ENCODE data around the gene PTTG2. TPM values are rescaled to one million over a fixed set of nuclear protein-coding genes. Genes with fewer than 3 reads are reported as not detected.
A peak's percentile ranks its signal among the peaks of the same experiment; 100 is the strongest.

Gene PTTG2
- total RNA-seq, 1 donor from 2014 or later = 0.84 TPM

DNA sequence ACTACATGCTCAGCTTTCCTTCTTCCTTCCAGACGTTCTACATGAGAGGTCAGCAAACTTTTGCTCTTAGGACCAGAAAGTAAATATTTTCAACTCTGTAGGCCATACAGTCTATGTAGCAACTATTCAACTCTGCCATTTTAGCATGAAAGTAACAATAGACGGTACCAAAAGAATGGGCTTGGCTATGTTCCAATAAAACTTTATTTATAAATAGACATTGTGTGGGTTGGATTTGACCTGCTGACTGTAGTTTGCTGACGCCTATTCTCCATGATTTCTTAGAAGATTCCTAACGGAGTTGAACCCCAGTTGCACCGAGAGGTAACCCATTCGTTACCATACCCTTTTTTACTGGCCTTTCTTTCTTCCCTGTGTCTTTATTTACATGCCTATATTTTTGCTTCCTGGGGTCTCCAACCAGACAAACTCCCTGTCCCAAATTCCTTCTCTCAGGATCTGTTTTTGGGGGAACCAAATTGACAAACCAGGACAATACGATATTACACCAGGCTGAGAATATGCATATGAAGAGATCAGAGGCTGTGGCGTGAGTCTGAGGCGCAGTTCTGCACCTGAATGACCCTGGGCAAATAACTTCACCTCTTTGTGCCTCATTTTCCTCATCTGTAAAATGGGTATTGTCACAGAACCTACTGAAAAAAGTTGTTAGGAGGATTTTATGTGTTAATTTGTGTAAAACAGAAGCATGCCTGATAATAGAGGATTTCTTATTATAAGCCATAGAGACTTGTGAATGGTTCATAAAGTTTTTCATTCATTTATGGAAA is 10.4 kb upstream of the PTTG2 start:
- no peak for ATAC-seq
- intact Hi-C loops (cut with DNase I) = no loop called here
- H3K9me3 ChIP-seq = no peaks in the 10 kb centered on the region
- no peaks in the 10 kb centered on the region for H3K27me3 ChIP-seq
- H3K4me1 ChIP-seq = no peaks in the 10 kb centered on the region
- no peak for TF ChIP-seq CTCF (IDR thresholded peaks at IDR 0.05)
- H3K4me3 ChIP-seq = no peak overlapping the region
- H3K36me3 ChIP-seq = no peaks in the 10 kb centered on the region
- H3K27ac ChIP-seq = no peak overlapping the region
- no peak for DNase-seq

- Histone ChIP-seq H3K4me3 (no peak overlapping the region), H3K4me1 (no peaks in the 10 kb centered on the region), H3K27ac (no peak overlapping the region), H3K27me3 (no peaks in the 10 kb centered on the region), H3K9me3 (no peaks in the 10 kb centered on the region), H3K36me3 (no peaks in the 10 kb centered on the region)
- no peak for TF ChIP-seq CTCF (IDR thresholded peaks at IDR 0.05)
- ATAC-seq (peak; percentile 75), DNase-seq (no peak)
- intact Hi-C loops (cut with DNase I) = no loop called here
Measured at GRCh38 chr4:37951461-37952352, 8.5 kb upstream of the PTTG2 start.

DNA sequence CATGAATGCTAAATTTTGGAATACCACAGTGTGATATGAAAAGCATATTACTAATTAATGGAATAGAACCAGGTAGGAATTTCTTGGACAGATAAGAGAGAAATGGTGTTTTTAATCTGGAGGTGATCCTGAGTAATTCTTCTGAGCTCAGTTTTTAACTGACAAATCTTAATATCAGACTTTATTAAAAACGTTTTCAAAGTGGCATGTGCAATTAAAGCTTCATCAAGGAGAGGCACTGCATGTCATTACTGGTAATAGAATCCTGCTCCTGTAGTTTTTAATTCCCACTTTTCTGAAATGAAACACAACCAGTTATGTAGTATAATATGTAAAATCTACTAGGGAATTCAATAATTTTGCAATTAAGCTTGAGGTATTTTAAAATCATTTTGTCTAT is 7.0 kb upstream of the PTTG2 start:
- intact Hi-C loops (cut with DNase I) = no loop called here
- Histone ChIP-seq H3K36me3 (no peaks in the 10 kb centered on the region), H3K9me3 (no peaks in the 10 kb centered on the region), H3K27ac (no peak overlapping the region), H3K4me3 (no peak overlapping the region), H3K4me1 (no peaks in the 10 kb centered on the region), H3K27me3 (no peaks in the 10 kb centered on the region)
- TF ChIP-seq CTCF (IDR thresholded peaks at IDR 0.05) = no peak
- ATAC-seq = no peak
- DNase-seq = no peak

GRCh38 chr4:37953620-37954293 is 6.4 kb upstream of the PTTG2 start:
- TF ChIP-seq CTCF (IDR thresholded peaks at IDR 0.05) = no peak
- ATAC-seq (no peak), DNase-seq (no peak)
- Histone ChIP-seq H3K4me3 (no peak overlapping the region), H3K9me3 (no peaks in the 10 kb centered on the region), H3K4me1 (no peaks in the 10 kb centered on the region), H3K36me3 (no peaks in the 10 kb centered on the region), H3K27me3 (no peaks in the 10 kb centered on the region), H3K27ac (no peak overlapping the region)
- intact Hi-C loops (cut with DNase I) = no loop called here

DNA sequence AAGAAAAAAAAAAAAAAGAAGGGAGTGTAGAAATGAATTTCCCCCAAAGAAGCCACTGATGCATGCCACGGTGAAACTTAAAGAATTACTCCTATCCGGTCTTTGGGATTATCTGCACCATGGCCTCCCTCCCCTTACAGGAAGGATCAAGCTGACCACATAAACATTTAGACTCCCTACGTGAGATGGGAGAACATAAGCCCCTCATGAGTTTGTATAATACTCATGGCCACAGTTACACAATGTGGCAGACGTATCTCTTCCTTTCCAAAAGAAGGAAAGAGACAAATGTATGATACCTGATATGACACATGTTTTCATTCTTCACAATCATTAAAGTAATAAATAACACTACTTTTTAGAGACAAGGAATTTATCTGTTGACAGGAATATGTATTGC is 3.3 kb upstream of the PTTG2 start:
- Histone ChIP-seq H3K9me3 (no peaks in the 10 kb centered on the region), H3K36me3 (no peaks in the 10 kb centered on the region), H3K27me3 (no peaks in the 10 kb centered on the region), H3K4me1 (peaks cover 15% of the 10 kb centered on the region), H3K4me3 (no peak overlapping the region), H3K27ac (no peak overlapping the region)
- TF ChIP-seq CTCF (IDR thresholded peaks at IDR 0.05) = no peak
- intact Hi-C loops (cut with DNase I) = no loop called here
- ATAC-seq = no peak
- DNase-seq = no peak

Data from upper lobe of right lung (tissue), 1 donor.